GM23338 (cell line): Measurements from ENCODE around the gene SACS. TPM values are rescaled to one million over a fixed set of nuclear protein-coding genes. Genes with fewer than 3 reads are reported as not detected.

Experiments used
- ATAC-seq: fragments of 200-7000 bp; cut with Tn5 transposase; 3 replicates; pipeline ENCODE4 v1.9.1; 2020
- DNase-seq: peaks from one replicate; pipeline ENCODE4 v3.0.0-alpha.2; 2015; ENCODE audit warnings: low spot score
- H2AFZ ChIP-seq: fragments of 200-600 bp; sonication (generic); 2 replicates; pipeline ENCODE4 v1.8.0; 2016; ENCODE audit warnings: antibody characterized with exemption, mild to moderate bottlenecking, moderate library complexity
- H3F3A ChIP-seq: fragments of 200-600 bp; sonication (generic); replicated peaks from 2 replicates; pipeline ENCODE4 v1.8.0; 2017; ENCODE audit warnings: antibody characterized with exemption, mixed run types, low read depth
- H3K27ac ChIP-seq: fragments of 200-600 bp; sonication (generic); 2 replicates; pipeline ENCODE4 v1.6.1; 2016; ENCODE audit warnings: low read depth
- H3K27me3 ChIP-seq: fragments of 200-600 bp; sonication (generic); 2 replicates; pipeline ENCODE4 v1.8.0; 2016; ENCODE audit warnings: mild to moderate bottlenecking, mixed run types, moderate library complexity; ENCODE audit not compliant: insufficient read depth
- H3K36me3 ChIP-seq: fragments of 200-600 bp; sonication (generic); 2 replicates; pipeline ENCODE4 v1.8.0; 2016; ENCODE audit warnings: mild to moderate bottlenecking; ENCODE audit not compliant: insufficient read depth
- H3K4me1 ChIP-seq: fragments of 200-600 bp; sonication (generic); 2 replicates; pipeline ENCODE4 v1.8.0; 2016; ENCODE audit warnings: mild to moderate bottlenecking, moderate library complexity; ENCODE audit not compliant: insufficient read depth
- H3K4me2 ChIP-seq: fragments of 200-600 bp; sonication (generic); 2 replicates; pipeline ENCODE4 v1.7.1; 2017; ENCODE audit warnings: mixed run types
- H3K4me3 ChIP-seq: fragments of 200-600 bp; sonication (generic); 2 replicates; pipeline ENCODE4 v1.6.1; 2016; ENCODE audit warnings: mixed run types
- H3K79me2 ChIP-seq: fragments of 200-600 bp; sonication (generic); replicated peaks from 2 replicates; pipeline ENCODE4 v1.8.0; 2017; ENCODE audit warnings: mild to moderate bottlenecking; ENCODE audit not compliant: insufficient read depth
- H3K9me2 ChIP-seq: fragments of 200-600 bp; sonication (generic); 2 replicates; pipeline ENCODE4 v1.8.0; 2017; ENCODE audit not compliant: insufficient read depth
- H4K20me1 ChIP-seq: fragments of 200-600 bp; sonication (generic); replicated peaks from 2 replicates; pipeline ENCODE4 v1.8.0; 2017; ENCODE audit warnings: mild to moderate bottlenecking; ENCODE audit not compliant: insufficient read depth
- H3K27ac Mint-ChIP-seq: 2 replicates; pipeline ENCODE4 v1.8.0; 2020; ENCODE audit warnings: inconsistent platforms, mild to moderate bottlenecking, moderate library complexity, mixed read lengths
- H3K27me3 Mint-ChIP-seq: 3 replicates; pipeline ENCODE4 v1.8.0; 2022; ENCODE audit warnings: low read depth, mild to moderate bottlenecking, moderate library complexity, mixed read lengths, inconsistent platforms; ENCODE audit not compliant: insufficient read depth, poor library complexity
- H3K36me3 Mint-ChIP-seq: 3 replicates; pipeline ENCODE4 v1.8.0; 2021; ENCODE audit warnings: low read depth, mild to moderate bottlenecking, inconsistent platforms, moderate library complexity, mixed read lengths
- H3K4me1 Mint-ChIP-seq: 3 replicates; pipeline ENCODE4 v1.8.0; 2020; ENCODE audit warnings: mild to moderate bottlenecking, inconsistent platforms, mixed read lengths
- H3K4me3 Mint-ChIP-seq: 3 replicates; pipeline ENCODE4 v1.8.0; 2021; ENCODE audit warnings: moderate library complexity, mild to moderate bottlenecking, inconsistent platforms, mixed read lengths
- H3K9me3 Mint-ChIP-seq: 3 replicates; pipeline ENCODE4 v1.8.0; 2020; ENCODE audit warnings: moderate library complexity, mild to moderate bottlenecking, inconsistent platforms, mixed read lengths
- CREB1 ChIP-seq: fragments of 250-450 bp; sonication (Bioruptor Pico); IDR thresholded peaks from 2 replicates; pipeline ENCODE4 v1.5.0; 2020; ENCODE audit warnings: low read depth, mild to moderate bottlenecking, moderate library complexity
- CTCF ChIP-seq, 2 experiments: fragments of 200-600 bp in 1 of 2; sonication (generic) in 1 of 2; conservative IDR thresholded peaks; 2 replicates each; pipeline versions ENCODE4 v1.5.1 to v1.6.1; 2016 to 2017; ENCODE audit warnings: antibody characterized with exemption in 2 of 2, low read depth in 2 of 2, mild to moderate bottlenecking in 2 of 2, moderate library complexity in 1 of 2
- ETS1 ChIP-seq: IDR thresholded peaks from 2 replicates; pipeline ENCODE4 v1.6.1; 2016; ENCODE audit warnings: antibody characterized with exemption
- JUNB ChIP-seq: IDR thresholded peaks from one replicate; pipeline ENCODE4 v1.6.1; 2016; ENCODE audit warnings: antibody characterized with exemption; ENCODE audit not compliant: unreplicated experiment
- REST ChIP-seq: IDR thresholded peaks from one replicate; pipeline ENCODE4 v1.6.1; 2018; ENCODE audit warnings: antibody characterized with exemption; ENCODE audit not compliant: unreplicated experiment
- STAT1 ChIP-seq: IDR thresholded peaks from one replicate; pipeline ENCODE4 v1.6.1; 2016; ENCODE audit warnings: antibody characterized with exemption; ENCODE audit not compliant: unreplicated experiment
- ZNF114 ChIP-seq: fragments of 250-450 bp; sonication (Bioruptor Pico); IDR thresholded peaks from 2 replicates; pipeline ENCODE4 v1.5.0; 2020; ENCODE audit warnings: mild to moderate bottlenecking, moderate library complexity
- ZNF331 ChIP-seq: fragments of 250-450 bp; sonication (Bioruptor Pico); IDR thresholded peaks from 2 replicates; pipeline ENCODE4 v1.5.0; 2020; ENCODE audit warnings: low read depth, mild to moderate bottlenecking, moderate library complexity
- ZNF462 ChIP-seq: fragments of 250-450 bp; sonication (Bioruptor Pico); IDR thresholded peaks from 2 replicates; pipeline ENCODE4 v1.5.0; 2020; ENCODE audit warnings: mild to moderate bottlenecking, moderate library complexity
- polyA plus RNA-seq: library from polyadenylated mRNA; unstranded; fragments of >200 nt; fragmentation: Nextera tagmentation; extraction: Ambion mirVana; gene quantifications from 2 replicates; pipeline ENCODE4 v1.2.1, GENCODE V29; 2016
- total RNA-seq: library from RNA; depleted of rRNA; stranded (reverse); fragments of >200 nt; shearing (Covaris generic); gene quantifications from 2 replicates; pipeline ENCODE4 v1.2.3, GENCODE V29; 2014

Gene SACS
- total and polyA plus RNA-seq, 2 experiments from 2014 or later: 13.8 to 58.7 TPM

- TF ChIP-seq ZNF331 (CRISPR knock-in tag) (no peak), STAT1 (no peak), CTCF (conservative IDR thresholded peaks at IDR 0.05; ENCODE audit: low read depth in 2 of 2) (no peak), ZNF114 (CRISPR knock-in tag) (no peak), JUNB (no peak), ETS1 (no peak), REST (no peak)
Observed at GRCh38 chr13:23421596-23421995, 11.9 kb downstream of the SACS start (continued).

GRCh38 chr13:23418776-23419683 lies 14.5 kb downstream of the SACS start:
- H3K36me3 Mint-ChIP-seq: peaks cover 11% of the 10 kb centered on the region; the same call in 2 of the 3 replicates
- Histone ChIP-seq H3K79me2 (no peaks in the 10 kb centered on the region), H2AFZ (no peak overlapping the region), H4K20me1 (no peaks in the 10 kb centered on the region), H3K9me2 (no peaks in the 10 kb centered on the region), H3K36me3 (no peaks in the 10 kb centered on the region), H3K4me3 (no peak overlapping the region), H3F3A (no peaks in the 10 kb centered on the region), H3K27me3 (no peaks in the 10 kb centered on the region), H3K4me1 (no peaks in the 10 kb centered on the region), H3K4me2 (no peak overlapping the region), H3K27ac (no peak overlapping the region)
- H3K27ac Mint-ChIP-seq: no peak overlapping the region
- no peak for ATAC-seq
- H3K27me3 Mint-ChIP-seq: peaks cover 2% of the 10 kb centered on the region
- no peaks in the 10 kb centered on the region; the same call in 2 of the 3 replicates for H3K9me3 Mint-ChIP-seq
- DNase-seq: no peak
- H3K4me1 Mint-ChIP-seq: no peaks in the 10 kb centered on the region
- H3K4me3 Mint-ChIP-seq: no peak overlapping the region
- no peak for TF ChIP-seq CREB1 (CRISPR knock-in tag)
- no peak for TF ChIP-seq ETS1
- no peak for TF ChIP-seq STAT1
- no peak for TF ChIP-seq ZNF331 (CRISPR knock-in tag)
- TF ChIP-seq ZNF462 (CRISPR knock-in tag): no peak
